Ramos (cell line): ENCODE measurements around the gene LIM2.
"Not testable (repeated sequence)": the region's sequence is repeated elsewhere in the genome, so short reads cannot be mapped to it uniquely, and the experiment has no call there.

Source experiments
- in situ Hi-C: fragments of 300-500 bp; cut with MboI; formaldehyde crosslinking; loops from one replicate; pipeline ENCODE4 v1.14.3; 2022; ENCODE audit warnings: low sequenced_read_pairs; ENCODE audit not compliant: unreplicated experiment

Gene LIM2

DNA sequence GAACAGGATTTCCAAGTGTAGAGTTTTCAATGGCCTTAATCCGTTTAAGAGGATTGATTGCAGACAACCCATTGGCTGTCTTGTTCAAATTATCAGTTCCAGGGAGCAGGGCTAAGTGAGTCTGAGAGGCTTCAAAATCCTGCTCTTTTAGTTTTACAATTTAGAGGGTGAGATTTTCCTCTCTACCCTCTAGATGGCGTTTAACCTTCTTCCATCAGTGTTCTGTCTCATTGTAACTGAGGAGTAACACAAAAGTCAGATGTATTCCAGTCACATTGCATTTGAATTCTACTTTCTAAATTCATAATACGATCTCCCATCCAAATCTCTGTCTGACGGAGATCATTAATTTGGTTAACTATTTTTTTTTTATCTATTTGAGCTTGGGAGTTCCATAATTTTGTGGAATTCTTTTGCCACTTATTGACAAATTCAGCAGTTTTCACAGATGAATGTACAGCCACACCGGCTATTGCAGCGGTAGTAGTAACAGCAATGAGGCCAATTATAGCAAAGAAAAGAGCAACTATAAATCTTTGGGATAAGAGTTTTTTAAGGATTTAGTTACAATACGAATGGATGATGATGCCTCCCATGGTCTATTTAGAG, 10.4 kb upstream of the LIM2 start:
- in situ Hi-C loops, result no loop called here

DNA sequence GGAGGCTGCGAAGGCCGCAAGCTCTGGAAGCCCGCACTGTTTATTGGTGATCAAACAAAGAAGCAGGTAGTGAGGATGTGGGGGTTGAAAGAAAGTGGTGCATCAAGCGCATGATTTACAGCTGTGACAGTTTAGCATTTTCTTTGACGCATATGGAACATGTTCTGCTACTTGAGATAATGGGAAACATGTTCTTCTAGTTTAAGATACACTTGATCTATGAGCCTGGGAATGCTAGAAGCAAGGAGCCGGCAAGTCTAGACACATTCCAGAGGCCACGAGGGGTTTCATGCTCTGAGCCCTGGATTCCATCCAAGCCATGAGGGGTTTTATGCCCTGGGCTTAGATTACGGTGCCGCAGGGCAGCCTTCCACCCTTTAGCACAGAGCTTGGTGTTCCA, 9.7 kb upstream of the LIM2 start:
- in situ Hi-C loops, result not testable (repeated sequence)

DNA sequence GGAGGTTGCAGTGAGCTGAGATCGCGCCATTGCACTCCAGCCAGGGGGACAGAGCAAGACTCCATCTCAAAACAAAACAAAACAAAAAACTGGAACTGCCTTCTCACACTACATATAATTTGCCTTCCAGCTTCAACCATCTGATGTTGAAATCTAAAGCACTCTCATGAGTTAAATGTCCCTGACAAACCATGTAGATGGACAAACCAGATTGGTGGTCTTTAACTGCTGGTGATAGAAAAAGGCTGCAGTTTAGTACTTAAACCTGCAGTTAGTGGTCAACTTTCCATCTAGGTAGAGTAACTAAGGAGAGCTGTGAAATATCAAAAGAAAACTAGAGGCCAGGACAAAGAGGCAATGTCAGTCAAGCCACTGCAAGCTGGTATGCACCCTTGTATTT, 8.4 kb upstream of the LIM2 start:
- in situ Hi-C loops, result no loop called here

DNA sequence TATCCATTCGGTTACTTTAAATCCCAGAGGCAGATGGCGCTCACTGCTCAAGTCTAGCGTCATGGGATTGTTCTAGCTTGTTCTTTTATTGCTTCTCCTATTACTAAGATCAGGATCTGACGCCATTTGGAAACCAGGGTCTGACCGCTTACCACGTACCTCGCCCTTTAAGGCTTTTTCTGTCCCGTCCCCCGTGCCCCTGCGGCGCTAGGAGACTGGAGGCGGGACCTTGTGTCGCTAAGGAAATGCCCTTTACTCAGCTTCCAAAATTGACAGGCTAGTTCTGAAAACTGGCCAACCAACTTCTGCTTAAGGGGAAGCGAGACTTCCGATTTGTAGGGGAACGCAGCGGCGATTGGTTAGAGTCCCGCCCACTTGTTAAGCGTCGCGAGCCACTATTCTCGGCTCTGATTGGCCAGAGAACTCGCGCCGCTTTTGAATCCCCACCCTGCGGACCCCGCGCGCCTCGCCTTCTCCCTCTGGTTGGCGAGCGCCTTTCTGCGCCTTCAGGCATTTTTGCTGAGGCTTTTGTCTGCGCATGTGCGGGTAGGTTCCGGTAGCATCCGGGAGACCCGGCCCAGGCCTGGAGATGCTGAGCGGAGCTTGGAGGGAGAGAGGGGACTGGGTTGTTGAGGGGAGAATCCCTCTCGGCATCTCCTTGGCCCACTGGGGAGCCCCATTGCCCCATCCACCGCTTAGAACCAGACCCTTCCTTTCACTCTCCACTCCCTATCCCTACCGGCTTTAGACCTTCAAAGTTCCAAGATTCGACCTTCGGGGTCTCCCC, 6.5 kb upstream of the LIM2 start:
- in situ Hi-C loops, result no loop called here

DNA sequence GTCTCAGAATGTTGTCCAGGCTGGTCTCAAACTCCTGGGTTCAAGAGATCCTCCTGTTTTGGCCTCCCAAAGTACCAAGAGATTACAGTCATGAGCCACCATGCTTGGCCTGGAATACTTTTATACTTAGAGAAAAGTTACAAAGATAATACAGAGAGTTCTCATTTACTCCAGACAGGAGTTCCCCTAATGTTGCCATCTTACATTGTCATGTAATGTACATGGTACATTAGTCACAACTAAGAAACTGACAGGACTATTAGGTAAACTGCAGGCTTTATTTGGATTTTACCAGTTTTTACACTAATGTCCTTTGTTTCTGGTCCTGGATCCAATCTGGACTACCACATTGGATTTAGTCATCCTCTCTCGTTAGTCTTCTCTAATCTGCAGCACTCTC, 4.9 kb upstream of the LIM2 start:
- in situ Hi-C loops, result no loop called here

DNA sequence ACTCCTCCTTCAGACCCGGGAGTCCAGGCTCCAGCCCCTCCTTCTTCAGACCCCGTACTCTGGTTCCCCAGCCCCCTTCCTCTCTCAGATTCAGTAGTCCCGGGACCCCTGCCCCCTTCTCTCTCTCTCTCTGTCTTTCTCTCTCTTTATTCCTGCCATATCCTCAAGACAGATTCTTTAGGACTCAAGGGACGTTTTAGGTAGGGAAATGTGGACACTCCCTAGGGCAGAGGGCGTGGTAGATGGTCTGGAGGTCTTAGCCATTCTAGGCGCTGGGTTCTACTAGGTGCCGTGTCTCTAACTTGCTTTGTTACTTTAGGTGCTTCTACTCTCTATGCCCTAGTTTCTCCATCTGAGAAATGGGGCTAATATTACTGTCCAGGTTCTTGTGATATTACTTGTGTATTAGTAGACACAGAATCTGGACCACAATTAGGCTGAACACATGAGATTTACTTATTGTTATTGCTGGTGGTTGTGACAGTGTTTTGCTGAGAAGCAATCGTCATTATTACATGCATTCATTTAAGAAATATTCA, 3.4 kb upstream of the LIM2 start:
- in situ Hi-C loops, result no loop called here

DNA sequence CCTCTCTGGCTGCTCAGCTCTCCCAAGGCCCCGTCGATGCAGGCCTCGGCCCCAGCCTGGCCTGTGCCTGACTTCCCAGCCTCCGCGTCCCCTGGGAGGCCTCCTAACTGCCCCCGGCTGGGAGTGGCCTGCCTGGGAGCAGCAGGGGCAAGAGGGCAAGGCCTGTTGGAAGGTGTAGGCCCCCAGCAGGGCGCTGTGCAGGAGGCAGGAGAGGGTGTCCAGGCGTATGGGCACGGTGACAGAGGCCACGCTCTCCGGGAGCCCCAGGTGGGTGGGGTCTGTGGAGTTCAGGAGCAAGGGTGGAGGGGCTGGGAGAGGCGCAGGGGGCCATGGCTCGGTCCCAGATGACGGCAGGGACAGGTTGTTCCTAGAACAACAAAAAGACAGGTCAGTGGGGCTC, 1.4 kb upstream of the LIM2 start:
- in situ Hi-C loops, result no loop called here

DNA sequence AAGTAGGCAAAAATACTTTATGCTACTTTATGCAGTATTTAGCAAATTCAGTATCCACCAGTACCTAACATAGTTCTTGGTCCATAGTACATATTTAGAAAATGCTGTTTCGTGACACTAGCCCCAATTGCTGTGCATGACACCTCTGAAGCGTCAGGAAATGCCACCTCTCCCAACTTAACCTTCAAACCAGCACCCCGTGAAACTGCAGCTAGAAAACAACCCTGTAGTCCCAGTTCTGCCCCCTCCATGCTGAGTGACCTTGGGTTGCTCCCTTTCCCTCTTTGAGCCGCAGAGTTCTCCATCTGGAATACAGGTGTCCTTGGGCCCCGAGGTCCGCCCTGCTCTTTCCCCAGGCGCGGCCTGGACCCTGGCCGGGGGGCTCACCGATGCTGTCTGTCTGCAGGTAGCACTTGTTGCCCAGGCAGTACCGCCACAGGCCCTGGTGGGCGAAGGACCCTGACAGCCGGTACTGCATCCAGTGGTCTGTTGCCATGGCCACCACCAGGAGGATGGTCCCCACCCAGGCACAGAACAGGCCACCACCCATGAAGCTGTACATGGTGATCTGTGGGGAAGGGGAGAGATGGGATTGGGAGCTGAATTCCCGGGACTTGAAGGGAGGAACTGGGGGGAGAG, 773 bp downstream of the LIM2 start:
- in situ Hi-C loops, result no loop called here

DNA sequence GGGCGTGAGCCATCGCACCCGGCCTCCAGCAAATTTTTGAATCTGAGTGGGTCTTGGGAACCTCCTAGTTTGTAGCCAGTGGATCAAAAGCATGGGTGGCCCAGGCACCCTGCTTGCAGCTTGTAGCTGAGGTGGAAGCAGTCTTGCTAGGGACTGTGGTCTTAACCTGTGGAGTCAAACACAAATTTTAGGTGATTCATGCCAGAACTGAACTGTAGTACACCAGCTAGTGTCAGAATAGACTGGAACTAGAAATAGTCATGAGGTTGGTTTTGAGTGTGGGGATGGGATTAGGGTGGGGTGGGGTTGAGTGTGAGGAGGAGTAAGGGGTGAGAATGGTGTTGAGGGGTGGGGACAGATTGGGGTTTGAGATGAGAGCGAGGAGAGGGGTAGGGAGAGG, 5.8 kb downstream of the LIM2 start:
- in situ Hi-C loops, result no loop called here

DNA sequence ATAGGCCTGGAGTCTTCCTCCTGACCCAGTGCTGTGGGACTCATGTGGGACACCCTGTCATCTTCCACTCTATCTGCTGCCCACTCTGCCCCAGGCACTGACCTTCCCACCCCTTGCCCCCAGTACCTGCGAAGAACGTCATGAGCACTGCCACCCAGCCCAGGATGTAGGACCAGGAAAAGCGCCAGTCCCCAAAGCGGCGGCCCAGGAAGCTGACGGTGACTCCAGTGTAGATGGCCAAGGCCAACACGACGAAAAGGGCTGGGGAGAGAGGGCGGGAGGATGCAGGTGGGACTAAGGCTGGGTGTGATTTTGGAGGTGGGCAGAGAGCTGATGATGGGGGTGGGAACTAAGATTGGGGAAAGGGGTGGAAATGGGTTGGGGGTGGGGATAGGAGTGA, 7.4 kb downstream of the LIM2 start:
- in situ Hi-C loops, result no loop called here

DNA sequence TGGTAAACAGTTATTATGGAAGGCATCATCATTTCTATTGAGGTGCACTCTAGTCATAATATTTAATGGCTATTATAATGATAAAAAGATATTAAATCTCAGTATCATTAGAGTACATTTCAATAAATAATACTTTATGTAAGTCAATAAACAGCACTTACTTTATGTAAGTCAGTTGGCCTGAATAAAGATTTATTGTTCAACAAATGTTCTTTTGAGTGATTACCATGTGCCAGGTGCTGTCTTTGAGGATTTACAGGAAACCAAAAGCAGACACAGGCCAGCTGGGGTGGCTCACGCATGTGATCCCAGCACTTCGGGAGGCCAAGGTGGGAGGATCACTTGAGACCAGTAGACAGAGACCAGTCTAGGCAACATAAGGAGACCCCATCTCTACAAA, 10.4 kb downstream of the LIM2 start:
- in situ Hi-C loops, result no loop called here

DNA sequence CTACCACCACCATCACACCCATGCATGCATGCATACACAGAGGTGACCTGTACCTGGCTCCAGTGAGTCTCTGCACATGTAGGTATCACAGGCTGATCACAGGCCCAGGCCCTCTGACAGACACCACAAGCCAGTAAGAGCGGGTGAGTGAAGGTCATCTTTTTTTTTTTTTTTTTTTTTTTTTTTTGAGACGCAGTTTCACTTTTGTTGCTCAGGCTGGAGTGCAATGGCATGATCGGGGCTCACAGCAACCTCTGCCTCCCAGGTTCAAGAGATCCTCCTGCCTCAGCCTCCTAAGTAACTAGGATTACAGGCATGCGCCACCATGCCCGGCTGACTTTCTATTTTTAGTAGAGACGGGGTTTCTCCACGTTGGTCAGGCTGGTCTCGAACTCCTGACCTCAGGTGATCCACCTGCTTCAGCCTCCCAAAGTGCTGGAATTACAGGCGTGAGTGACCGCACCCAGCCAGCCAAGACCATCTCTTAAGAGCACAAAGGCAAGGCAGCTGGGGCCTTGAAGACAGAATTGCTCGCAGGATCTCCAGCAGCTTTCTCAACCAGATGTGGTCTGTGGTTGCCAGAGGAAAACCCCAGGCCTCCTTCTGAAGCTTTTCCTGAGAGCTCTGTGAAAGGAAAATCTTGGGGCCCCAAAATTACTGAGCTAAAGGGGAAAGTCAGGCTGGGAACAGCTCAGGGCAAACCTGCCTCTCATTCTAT, 12.1 kb downstream of the LIM2 start:
- in situ Hi-C loops, result no loop called here

DNA sequence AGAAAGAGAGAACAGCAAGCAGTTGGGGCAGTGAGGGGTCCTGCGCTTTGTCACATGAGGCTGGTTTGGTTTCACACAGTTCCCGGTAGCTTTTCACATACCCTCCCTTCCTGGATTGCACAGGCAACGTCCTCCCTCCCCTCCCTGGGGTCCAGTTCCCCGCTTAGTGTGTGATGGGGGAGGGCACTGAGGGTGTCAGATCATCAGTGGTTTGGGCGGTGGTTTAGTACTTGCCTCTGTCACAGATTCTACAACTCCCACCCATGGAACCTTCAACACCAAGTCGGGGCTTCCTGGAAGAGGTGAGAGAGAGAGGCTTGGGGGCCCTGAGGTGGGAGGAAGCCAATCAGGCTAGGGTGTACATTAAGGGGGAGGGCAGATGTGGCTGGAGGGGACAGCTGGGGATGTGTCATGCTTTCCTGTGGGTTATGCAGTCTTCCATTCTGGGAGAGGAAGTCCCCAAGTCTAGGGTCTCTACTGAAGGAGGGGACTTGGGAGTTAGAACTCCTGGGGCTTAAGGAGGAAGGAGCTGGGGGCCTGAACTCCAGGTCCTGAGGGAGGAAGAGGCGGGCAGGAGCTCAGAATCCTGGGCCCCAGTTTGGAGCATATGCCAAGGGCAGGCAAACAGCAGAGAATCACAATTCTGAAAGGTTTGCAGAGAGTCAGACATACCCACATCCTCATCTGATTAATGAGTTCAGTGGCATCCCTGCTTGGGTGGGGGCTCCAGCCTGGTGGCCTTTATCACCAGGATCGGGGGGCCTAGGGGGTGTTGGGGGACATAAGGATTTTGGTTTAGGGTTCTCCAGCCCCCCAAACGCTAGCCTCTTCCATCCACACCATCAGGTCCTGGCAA, 14.9 kb downstream of the LIM2 start, which contains the start of gene NKG7:
Gene NKG7 (minus strand): TSS at position 6 of the 856 bp plus-strand sequence. CDS start 119 bp downstream, outside the sequence.
- in situ Hi-C loops, result no loop called here

DNA sequence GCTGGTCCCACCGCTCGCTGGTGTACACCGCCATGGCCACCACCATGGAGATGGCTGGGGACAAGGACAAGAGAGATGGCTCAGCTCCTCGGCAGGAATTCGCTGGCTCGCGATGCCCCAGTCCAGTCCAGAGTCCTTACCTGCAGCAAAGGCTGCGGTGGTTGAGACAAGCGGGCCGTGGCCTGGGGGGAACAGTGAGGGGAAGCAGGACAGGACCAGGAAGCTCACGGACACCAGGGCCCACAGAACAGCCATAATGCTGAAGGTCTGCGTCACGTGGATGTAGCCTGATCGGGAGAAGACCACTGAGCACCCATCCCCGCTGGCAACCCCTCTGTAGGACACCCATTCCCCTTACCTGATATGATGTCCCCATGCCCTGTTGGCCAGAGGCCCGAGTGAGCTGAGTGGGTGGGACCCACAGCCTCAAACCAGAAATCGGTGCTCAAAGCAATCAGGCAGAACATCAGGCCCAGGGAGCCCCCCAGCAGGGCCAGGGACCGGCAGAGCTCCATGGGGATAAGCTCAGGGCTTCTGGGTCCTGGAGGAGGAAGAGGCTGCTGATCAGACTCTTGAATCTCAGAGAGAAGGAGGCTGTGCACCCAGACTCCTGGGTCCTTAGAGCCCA, 15.6 kb downstream of the LIM2 start:
- in situ Hi-C loops, result no loop called here

DNA sequence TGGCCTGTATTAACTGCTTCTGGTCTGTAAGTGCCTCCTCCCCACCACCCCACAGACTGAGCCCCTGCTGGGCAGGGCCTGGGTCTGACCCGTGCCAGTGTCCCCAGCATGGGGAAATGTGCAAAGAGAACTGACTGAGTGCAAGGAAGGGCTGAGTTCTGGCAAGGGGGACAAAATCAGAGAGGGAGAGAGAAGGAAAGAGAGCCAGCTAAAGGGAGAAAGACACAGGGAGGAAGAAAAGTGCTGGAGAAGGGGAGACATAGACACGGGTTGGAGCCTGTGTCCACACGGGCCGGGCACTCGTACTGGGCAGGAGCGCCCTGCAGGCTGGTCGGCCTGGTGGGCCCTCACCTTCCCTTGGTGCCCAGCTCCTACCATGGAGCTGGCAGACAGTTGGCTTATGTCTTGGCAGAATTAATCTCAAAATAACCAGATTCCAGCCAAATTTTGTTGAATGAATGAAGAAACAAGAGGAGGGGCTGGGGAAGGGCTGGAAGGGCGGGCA, 16.5 kb downstream of the LIM2 start:
- in situ Hi-C loops, result no loop called here

DNA sequence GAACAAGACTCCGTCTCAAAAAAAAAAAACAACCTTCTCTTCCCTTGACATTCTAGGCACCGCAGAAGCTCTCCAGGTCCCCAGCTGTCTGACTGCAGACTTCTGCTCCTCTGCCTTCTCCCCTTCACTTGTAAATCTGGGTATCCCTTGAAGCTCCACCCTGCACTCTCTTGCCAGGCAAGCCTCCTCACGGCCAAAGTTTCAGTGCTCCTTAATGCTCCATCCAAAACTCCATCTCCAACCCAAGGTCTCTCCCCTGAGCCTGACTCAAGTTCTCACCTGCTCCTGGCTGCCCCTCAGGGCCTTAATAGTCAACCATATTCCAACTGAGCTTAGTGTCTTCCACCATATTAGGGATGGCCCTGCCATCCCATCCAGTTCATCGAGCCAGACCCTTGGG, 17.5 kb downstream of the LIM2 start:
- in situ Hi-C loops, result no loop called here

DNA sequence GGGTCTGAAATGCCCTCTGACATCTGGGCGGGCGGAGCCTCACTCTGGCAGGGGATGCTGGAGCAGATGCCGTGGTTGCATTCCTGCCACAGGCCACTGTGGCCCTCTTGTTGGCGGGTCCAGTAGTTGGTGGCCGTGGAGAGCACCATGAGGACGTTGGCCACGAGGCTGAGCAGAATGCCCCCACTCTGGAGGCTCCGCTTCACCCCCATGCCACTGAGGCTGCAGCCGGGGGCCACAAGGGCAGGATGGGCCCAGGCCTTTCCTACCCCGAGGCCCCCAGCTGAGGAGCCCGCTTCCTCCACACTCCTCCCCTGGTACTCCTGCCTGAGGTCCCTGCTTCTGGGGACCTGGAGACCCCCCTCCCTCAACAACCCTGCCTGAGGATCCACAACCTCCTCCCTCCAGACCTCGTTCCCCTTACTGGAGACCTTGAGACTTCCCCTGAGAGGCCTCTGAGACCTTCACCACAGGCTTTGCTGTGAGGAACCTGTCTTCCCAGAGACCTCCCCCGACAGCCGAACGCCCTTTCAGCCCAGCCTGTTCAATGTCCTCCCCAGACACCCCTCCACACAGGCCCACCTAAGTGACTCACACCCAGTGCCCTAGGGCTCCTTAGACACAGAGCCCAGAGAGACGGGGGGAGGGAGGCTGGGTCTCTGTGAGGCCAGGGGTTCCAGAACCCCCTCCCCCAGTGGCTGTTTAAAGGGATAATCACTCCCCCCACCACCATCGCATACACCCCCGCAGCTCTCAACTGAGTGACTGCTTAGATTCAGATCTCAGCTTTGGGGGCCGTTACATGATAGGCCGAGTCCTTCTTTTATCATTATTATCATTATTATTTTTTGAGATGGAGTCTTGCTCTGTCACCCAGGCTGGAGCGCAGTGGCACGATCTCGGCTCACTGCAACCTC, 19.1 kb downstream of the LIM2 start, which contains the start of gene CLDND2:
Gene CLDND2 (minus strand): TSS at position 638 of the 917 bp plus-strand sequence. CDS start 426 bp downstream, at position 212.
- in situ Hi-C loops, result no loop called here
